ENCODE results near the gene ZNF439. TPM values are rescaled to one million over a fixed set of nuclear protein-coding genes. Genes with fewer than 3 reads are reported as not detected.
"Not testable (repeated sequence)": the region's sequence is repeated elsewhere in the genome, so short reads cannot be mapped to it uniquely, and the experiment has no call there.

Gene ZNF439
- total and polyA plus RNA-seq, 4 donors, result 2.5 to 21.7 (median 8.0) TPM

GRCh38 chr19:11882606-11883005 lies 34.1 kb downstream of the ZNF439 start:
- DNase-seq, result no peak
- ATAC-seq (ENCODE audit: insufficient read depth, low FRiP score), result no peak
- H3K9ac ChIP-seq (ENCODE audit: insufficient read depth in 1 of 2, low read length in 2 of 2), result no peak overlapping the region
- no peak overlapping the region for H3K27ac ChIP-seq (ENCODE audit: low read depth in 1 of 2, low read length in 1 of 2)
- no peak overlapping the region for H3K4me3 ChIP-seq
- no peaks in the 10 kb centered on the region for H3K36me3 ChIP-seq (ENCODE audit: control insufficient read depth in 4 of 4, insufficient read depth in 4 of 4, low read length in 4 of 4)
- peaks cover 0 to 5% (median 3%) of the 10 kb centered on the region in 5 donors for H3K4me1 ChIP-seq (ENCODE audit: control insufficient read depth in 5 of 5, insufficient read depth in 5 of 5, low read length in 5 of 5)
- H3K9me3 ChIP-seq (ENCODE audit: control insufficient read depth in 4 of 4, insufficient read depth in 3 of 4, low read length in 3 of 4), result peaks cover 0 to 5% (median 0%) of the 10 kb centered on the region in 4 donors
- no peaks in the 10 kb centered on the region for H3K27me3 ChIP-seq (ENCODE audit: control insufficient read depth in 3 of 3, insufficient read depth in 3 of 3, low read length in 2 of 3)
- TF ChIP-seq, protein P1, sequence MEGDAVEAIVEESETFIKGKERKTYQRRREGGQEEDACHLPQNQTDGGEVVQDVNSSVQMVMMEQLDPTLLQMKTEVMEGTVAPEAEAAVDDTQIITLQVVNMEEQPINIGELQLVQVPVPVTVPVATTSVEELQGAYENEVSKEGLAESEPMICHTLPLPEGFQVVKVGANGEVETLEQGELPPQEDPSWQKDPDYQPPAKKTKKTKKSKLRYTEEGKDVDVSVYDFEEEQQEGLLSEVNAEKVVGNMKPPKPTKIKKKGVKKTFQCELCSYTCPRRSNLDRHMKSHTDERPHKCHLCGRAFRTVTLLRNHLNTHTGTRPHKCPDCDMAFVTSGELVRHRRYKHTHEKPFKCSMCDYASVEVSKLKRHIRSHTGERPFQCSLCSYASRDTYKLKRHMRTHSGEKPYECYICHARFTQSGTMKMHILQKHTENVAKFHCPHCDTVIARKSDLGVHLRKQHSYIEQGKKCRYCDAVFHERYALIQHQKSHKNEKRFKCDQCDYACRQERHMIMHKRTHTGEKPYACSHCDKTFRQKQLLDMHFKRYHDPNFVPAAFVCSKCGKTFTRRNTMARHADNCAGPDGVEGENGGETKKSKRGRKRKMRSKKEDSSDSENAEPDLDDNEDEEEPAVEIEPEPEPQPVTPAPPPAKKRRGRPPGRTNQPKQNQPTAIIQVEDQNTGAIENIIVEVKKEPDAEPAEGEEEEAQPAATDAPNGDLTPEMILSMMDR (IDR thresholded peaks at IDR 0.05; ENCODE audit: control extremely low read depth, extremely low read depth), result no peak
- WGBS, 2 donors, result 31 to 52% methylated on average over 2 of the region's 2 CpGs

- Histone ChIP-seq H3K9ac (ENCODE audit: insufficient read depth in 1 of 2, low read length in 2 of 2) (peak overlapping the region in 1 of 2 donors; percentile 47), H3K9me3 (ENCODE audit: control insufficient read depth in 4 of 4, insufficient read depth in 3 of 4, low read length in 3 of 4) (no peaks in the 10 kb centered on the region), H3K36me3 (ENCODE audit: control insufficient read depth in 4 of 4, insufficient read depth in 4 of 4, low read length in 4 of 4) (peaks cover 0 to 3% (median under 1%) of the 10 kb centered on the region in 4 donors), H3K4me1 (ENCODE audit: control insufficient read depth in 5 of 5, insufficient read depth in 5 of 5, low read length in 5 of 5) (peaks cover 0 to 14% (median 3%) of the 10 kb centered on the region in 5 donors), H3K4me3 (no peak overlapping the region), H3K27me3 (ENCODE audit: control insufficient read depth in 3 of 3, insufficient read depth in 3 of 3, low read length in 2 of 3) (no peaks in the 10 kb centered on the region), H3K27ac (ENCODE audit: low read depth in 1 of 2, low read length in 1 of 2) (peak overlapping the region in 1 of 2 donors; percentile 73)
- no peak for DNase-seq
- ATAC-seq (ENCODE audit: insufficient read depth, low FRiP score), result no peak
- TF ChIP-seq, protein P1 (IDR thresholded peaks at IDR 0.05; ENCODE audit: control extremely low read depth, extremely low read depth), result no peak
- 18 to 22% methylated on average over 7 of the region's 7 CpGs for WGBS, 2 donors
These were observed 38.7 kb downstream of the ZNF439 start for GRCh38 chr19:11887234-11887610.

DNA sequence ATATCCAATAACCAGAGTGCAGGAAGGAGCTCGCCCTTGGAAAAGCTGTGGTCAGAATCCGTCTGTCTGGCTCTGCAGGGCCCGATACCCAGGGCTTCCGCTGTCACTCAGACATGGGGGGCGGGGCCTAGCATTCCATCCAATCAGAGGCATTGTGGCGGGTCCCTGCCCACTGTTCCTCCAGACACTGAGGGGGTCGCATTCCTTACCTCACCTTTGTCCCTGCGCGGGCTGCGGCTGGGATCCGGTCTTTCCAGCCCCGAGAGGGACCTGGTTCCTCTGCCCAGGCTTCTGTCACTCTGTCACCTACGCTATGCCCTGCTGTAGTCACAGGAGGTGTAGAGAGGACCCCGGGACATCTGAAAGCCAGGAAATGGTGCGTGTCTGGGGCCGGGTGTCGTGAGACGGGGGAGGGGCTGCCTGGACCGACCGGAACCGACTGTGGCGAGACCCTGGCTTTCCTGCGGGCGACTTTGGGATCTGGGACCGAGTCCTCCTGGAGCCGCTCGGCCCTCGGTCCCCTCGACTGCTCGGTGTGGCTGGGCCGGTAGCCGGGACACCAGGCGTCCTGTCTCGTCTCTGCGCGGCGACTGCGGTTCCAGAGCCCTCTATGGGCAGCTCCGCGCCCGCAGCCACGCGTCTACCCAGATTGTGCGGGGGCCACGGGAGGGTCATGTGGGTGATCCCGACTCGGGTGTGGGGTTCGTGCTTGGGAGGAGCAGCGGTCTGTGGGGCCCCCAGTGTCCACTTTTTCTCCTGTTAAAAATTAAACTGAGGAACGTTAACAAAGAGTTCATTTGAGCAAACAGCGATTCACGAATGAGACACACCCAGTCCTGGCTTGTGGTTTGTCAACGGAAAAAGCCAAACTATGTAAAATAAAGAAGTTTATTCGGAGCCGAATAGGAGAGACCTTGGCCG lies 39.3 kb downstream of the ZNF439 start, which contains the start of gene ZNF69:
TSS of gene ZNF69 (plus strand) at position 172 of the 921 bp plus-strand sequence. CDS start at position 314, 142 bp downstream.
- Histone ChIP-seq H3K9me3 (ENCODE audit: control insufficient read depth in 4 of 4, insufficient read depth in 3 of 4, low read length in 3 of 4) (no peaks in the 10 kb centered on the region), H3K27me3 (ENCODE audit: control insufficient read depth in 3 of 3, insufficient read depth in 3 of 3, low read length in 2 of 3) (no peaks in the 10 kb centered on the region), H3K9ac (ENCODE audit: insufficient read depth in 1 of 2, low read length in 2 of 2) (peak within 1 kb of the TSS; percentile 76 to 89), H3K4me1 (ENCODE audit: control insufficient read depth in 5 of 5, insufficient read depth in 5 of 5, low read length in 5 of 5) (peaks cover 0 to 14% (median 3%) of the 10 kb centered on the region in 5 donors), H3K36me3 (ENCODE audit: control insufficient read depth in 4 of 4, insufficient read depth in 4 of 4, low read length in 4 of 4) (peaks cover 0 to 7% (median under 1%) of the 10 kb centered on the region in 4 donors), H3K27ac (ENCODE audit: low read depth in 1 of 2, low read length in 1 of 2) (peak within 1 kb of the TSS; percentile 84 to 86), H3K4me3 (peak within 1 kb of the TSS; percentile 51)
- peak; percentile 91 to 93 (median 93) for DNase-seq
- TF ChIP-seq, protein P1 (IDR thresholded peaks at IDR 0.05; ENCODE audit: control extremely low read depth, extremely low read depth), result no peak
- ATAC-seq (ENCODE audit: insufficient read depth, low FRiP score), result peak; percentile 92
- WGBS, 2 donors, result 0% methylated on average over 53 to 56 of the region's 56 CpGs

DNA sequence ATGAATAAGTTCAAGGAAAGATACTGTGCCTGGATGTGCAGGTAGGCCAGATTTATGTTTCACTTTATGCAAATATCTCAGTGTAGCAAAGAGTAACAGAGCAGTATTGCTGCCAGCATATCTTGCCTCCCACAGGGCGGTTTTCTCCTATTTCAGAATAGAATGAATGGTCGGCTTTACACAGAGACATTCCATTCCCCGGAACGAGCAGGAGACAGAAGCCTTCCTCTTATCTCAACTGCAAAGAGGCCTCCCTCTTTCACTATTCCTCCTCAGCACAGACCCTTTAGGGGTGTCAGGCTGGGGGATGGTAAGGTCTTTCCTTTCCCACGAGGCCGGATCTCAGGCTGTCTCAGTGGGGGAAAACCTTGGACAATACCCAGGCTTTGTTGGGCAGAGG lies 41.4 kb downstream of the ZNF439 start:
- DNase-seq; H3K4me3 ChIP-seq; ATAC-seq (ENCODE audit: insufficient read depth, low FRiP score); H3K27ac ChIP-seq (ENCODE audit: low read depth in 1 of 2, low read length in 1 of 2); H3K27me3 ChIP-seq (ENCODE audit: control insufficient read depth in 3 of 3, insufficient read depth in 3 of 3, low read length in 2 of 3); H3K9ac ChIP-seq (ENCODE audit: insufficient read depth in 1 of 2, low read length in 2 of 2); H3K9me3 ChIP-seq (ENCODE audit: control insufficient read depth in 4 of 4, insufficient read depth in 3 of 4, low read length in 3 of 4): not testable (repeated sequence)
- Histone ChIP-seq H3K36me3 (ENCODE audit: control insufficient read depth in 4 of 4, insufficient read depth in 4 of 4, low read length in 4 of 4) (peaks cover 0 to 25% (median 9%) of the 10 kb centered on the region in 4 donors), H3K4me1 (ENCODE audit: control insufficient read depth in 5 of 5, insufficient read depth in 5 of 5, low read length in 5 of 5) (peaks cover 0 to 14% (median 3%) of the 10 kb centered on the region in 5 donors)
- WGBS, 2 donors, result 77 to 90% methylated on average over 6 of the region's 6 CpGs

All from lung (tissue), 12 donors.